HG02970 (cell line): ENCODE measurements around the gene MARK1.
A peak's percentile ranks its signal among the peaks of the same experiment; 100 is the strongest.

Source experiments
- ATAC-seq: cut with Tn5 transposase; IDR thresholded peaks from one replicate; pipeline ENCODE4 v1.9.1; 2021; ENCODE audit warnings: mild to moderate bottlenecking, moderate library complexity, moderate number of reproducible peaks; ENCODE audit not compliant: unreplicated experiment, low FRiP score

Gene MARK1

DNA sequence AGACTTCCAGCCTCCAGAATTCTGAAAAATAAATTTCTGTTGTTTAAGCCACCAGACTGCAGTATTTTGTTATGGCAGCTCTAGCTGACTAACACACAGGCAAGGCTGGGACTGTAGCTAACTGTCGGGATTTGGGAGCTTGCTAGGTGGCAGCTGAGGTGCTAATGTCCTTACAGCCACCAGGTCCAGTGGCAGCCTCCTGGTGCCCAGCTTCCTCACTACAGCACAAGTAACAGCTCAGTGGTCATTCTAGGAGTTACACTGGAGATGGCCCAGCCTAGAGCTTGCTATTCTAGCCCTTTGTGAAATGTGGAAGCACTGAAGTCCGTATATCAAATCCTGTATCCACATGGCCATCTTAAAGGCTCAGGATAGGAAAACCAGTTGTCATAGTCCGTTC, 157.9 kb downstream of the MARK1 start:
- ATAC-seq: no peak

DNA sequence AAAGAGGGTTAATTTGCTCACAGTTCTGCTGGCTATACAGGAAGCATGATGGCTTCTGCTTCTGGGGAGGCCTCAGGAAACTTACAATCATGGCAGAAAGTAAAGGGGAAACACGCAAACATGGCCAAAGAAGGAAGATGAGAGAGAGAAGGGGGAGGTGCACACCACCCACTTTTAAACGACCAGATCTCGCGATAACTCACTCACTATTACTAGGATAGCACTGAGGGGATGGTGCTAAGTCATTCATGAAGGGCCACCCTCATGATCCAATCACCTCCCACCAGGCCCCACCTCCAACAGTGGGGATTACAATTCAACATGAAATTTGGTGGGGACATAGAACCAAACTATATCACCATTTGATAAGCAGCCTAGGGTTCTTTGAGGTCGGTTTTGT, 159.9 kb downstream of the MARK1 start:
- ATAC-seq: no peak

DNA sequence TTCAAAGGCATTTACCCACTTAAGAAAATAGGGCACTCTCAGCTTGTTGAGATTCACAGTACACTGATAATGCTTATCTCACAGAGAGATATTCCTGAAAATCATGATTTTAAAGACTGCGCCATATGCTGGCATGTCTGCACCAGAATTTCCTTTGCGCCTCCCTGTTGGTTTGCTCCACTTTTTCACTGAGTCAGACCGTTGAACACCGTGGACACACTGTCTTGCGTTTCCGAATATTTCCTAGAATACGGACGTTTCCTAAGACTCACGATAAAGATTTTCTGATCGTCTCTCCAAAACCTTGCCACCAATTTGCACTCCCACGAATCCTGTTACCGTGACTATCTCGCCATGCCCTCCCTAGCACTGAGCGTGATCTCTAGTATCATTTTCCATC, 161.7 kb downstream of the MARK1 start:
- ATAC-seq: no peak

GRCh38 chr1:220690140-220691052, 162.5 kb downstream of the MARK1 start, which contains the start of gene C1orf115:
Gene C1orf115, plus strand, starts transcription at chr1:220690363. Its CDS starts 40 bp downstream, at chr1:220690403.
- peak; percentile 97 for ATAC-seq

GRCh38 chr1:220691053-220691684, 163.2 kb downstream of the MARK1 start:
- ATAC-seq: no peak

DNA sequence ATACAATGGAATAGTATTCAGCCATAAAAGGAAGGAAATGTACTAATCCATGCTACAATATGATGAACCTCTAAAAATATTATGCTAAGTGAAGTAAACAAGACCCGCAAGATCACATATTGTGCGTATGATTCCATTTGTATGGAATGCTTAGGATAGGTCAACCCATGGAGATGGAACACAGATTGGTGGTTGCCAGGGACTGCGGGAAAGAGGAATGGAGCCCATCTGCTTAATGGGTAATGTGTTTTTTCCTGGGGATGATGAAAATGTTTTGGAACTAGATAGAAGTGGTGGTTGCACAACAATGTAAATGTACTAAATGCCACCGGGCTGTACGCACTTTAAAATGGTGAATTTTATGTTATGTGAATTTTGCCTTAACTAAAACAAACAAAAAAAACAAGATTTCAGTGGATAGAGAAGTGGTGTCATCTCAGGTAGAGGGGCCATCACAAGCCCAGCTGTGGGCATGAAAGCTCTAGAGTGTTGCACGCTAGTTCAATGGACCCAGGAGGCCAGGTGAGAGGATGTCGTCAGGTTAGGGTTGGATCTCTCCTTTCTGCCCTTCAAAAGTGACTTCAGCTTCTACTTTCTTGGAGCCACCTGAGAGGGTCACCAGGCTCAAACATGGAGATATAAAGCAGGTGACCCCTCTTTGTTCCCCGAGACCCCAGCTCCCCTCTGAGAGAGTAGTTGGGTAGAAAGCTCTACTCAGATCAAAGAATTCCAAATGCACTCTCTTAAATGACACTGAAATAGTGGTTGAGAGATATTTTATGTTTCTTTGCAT, 164.7 kb downstream of the MARK1 start:
- no peak for ATAC-seq

DNA sequence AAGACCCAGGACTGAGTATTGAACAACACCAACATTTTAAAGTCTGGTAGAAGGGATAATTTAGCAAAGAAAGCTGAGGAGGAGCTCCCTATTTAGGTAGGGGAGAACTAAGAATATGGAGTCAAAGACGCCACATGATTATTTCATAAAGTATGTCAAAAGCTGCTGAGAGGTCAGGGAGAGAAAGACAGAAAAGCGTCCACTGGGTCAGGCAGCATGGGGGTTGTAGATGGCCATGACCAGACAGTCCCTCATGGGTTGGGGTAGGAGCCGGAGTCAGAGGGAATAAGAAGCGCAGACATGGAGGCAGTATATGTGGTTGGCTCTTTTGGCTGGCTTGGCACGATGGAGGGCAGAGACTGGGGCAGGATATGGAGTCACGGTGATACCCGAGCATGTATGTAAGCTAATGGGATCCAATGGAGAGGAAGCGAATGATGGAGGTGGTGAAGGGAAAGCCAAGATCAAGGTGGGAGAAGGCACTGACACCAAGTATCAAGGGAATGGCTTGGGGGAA, 167.0 kb downstream of the MARK1 start:
- ATAC-seq: no peak

- ATAC-seq: no peak
Observed at GRCh38 chr1:220695426-220695825, 167.5 kb downstream of the MARK1 start.

- ATAC-seq: no peak
Observed at GRCh38 chr1:220696226-220696862, 168.4 kb downstream of the MARK1 start.

- no peak for ATAC-seq
Observed at GRCh38 chr1:220696863-220697231, 168.9 kb downstream of the MARK1 start.

GRCh38 chr1:220697326-220697725, 169.4 kb downstream of the MARK1 start:
- no peak for ATAC-seq

- ATAC-seq: no peak
Observed at GRCh38 chr1:220698607-220699016, 170.7 kb downstream of the MARK1 start.

DNA sequence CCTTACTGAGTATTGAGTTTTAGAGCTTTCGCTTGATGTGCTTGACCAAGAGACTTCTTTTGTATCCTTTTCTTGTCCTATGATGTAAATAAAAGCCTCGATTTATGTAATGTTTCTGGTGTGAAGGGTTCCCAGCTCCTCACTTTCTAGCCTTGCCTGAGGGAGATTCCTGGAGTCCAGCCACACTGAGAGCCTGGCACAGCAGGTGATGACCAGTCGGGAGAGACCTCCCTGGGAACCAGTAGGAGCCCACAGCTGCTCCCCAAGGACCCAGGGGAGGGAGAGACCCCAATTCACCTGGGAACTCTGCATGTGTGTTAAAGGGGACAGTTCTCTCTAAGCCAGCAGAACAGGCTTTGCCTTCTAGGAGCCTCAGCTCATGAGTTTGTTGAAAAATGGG, 171.1 kb downstream of the MARK1 start:
- ATAC-seq: no peak

- ATAC-seq: no peak
Observed at GRCh38 chr1:220700556-220701179, 172.7 kb downstream of the MARK1 start.

DNA sequence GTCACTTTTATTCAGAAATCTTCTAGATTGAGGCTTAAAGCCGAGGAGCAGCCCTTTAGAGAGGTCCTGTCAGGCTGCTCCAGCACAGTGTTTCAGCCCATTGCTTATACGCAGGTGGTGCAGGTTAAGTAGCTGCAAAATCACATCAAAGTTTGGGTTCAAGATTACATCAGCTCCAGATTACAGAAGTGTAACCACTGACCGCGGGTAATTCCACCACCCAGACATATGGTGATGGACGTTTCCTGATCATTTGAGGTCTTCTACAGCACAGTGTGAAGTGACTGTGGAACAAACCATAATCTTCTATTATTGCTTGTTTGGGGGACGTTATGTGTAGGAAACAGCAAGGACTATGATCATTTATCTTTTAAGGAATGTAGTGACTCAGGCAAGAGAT, 174.0 kb downstream of the MARK1 start:
- ATAC-seq: no peak

DNA sequence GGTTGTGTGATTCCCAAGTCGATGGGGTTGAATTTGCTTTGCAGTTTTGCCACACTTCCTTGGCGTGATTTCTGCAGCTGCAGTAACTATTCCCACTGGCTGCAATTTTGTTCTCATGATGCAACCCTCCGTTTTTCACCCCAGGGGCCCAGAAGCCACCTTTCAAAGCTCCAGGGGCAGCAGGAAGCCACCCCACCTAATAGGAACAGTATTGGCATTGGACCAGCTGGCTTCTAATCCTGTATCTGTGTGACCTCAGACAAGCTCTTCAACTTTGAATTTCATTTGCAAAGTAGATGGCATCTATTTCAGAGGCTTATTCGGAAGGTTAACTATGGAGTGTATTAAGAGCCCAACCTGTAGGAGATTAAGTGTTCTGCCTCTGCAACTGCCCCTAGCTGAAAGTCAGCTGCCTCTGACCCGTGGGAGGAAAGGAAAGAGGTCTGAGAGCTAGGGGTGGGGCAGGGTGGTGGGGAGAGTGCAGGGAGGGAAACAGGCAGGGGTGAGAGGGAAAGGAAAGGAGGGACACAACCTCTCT, 174.9 kb downstream of the MARK1 start:
- no peak for ATAC-seq

DNA sequence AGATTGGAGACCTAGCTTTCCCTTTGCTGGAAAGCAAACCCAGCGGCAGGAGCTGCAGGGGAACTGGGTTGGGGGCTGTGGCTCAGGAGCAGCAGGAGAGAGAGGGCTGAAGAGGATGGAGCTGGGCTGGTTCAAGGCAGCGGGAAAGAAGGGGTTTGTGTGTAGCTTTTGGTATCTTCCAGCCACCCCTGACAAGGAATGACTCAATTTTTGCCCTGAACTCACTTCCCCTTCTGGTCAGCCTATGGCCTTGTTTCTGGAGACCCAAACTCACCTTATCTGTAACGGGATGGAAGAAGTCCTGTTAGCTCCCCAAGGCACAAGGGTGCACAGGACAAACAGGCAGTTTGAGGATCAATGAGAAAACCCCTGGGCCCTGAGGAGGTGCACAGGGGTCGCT, 175.4 kb downstream of the MARK1 start:
- no peak for ATAC-seq

DNA sequence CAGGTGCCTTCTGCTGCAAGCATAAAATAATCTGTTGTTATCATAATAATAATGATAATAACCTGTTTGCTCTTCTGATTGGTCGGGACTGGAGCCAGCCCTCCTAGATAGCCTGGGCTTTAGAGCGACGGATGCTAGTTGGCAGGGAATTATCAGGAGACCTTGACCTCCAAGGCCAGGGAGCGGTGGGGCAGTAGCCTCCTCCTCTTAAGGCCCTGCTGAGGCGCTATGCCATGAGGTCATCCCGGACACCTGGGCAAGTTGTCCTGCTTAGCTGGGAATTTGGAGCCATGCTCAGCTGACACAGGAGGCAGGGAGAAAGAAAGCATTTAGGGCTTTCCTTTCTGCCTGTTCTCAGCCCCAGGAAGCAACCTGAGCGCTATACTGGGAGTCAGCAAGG, 177.8 kb downstream of the MARK1 start:
- no peak for ATAC-seq

GRCh38 chr1:220706480-220706879, 178.5 kb downstream of the MARK1 start:
- ATAC-seq: no peak

- ATAC-seq: no peak
Observed at GRCh38 chr1:220707160-220707559, 179.2 kb downstream of the MARK1 start.
